Measurements from ENCODE around the gene IGSF3.
"Not testable (repeated sequence)": the region's sequence is repeated elsewhere in the genome, so short reads cannot be mapped to it uniquely, and the experiment has no call there.

The IGSF3 gene

GRCh38 chr1:116596742-116597307, 70.7 kb downstream of the IGSF3 start:
- not testable (repeated sequence) for H3K36me3 ChIP-seq (ENCODE audit: control insufficient read depth, insufficient read depth, low read length); H3K4me3 ChIP-seq (ENCODE audit: low read length); H3K27me3 ChIP-seq (ENCODE audit: control insufficient read depth, insufficient read depth, low read length); H3K9me3 ChIP-seq (ENCODE audit: control insufficient read depth, low read length); H3K9ac ChIP-seq (ENCODE audit: low read length)
- H3K4me1 ChIP-seq (ENCODE audit: control insufficient read depth, insufficient read depth, low read length), result peaks cover 29% of the 10 kb centered on the region

GRCh38 chr1:116595946-116596741, 71.4 kb downstream of the IGSF3 start:
- H3K9ac ChIP-seq (ENCODE audit: low read length); H3K36me3 ChIP-seq (ENCODE audit: control insufficient read depth, insufficient read depth, low read length); H3K4me3 ChIP-seq (ENCODE audit: low read length); H3K9me3 ChIP-seq (ENCODE audit: control insufficient read depth, low read length); H3K27me3 ChIP-seq (ENCODE audit: control insufficient read depth, insufficient read depth, low read length): not testable (repeated sequence)
- H3K4me1 ChIP-seq (ENCODE audit: control insufficient read depth, insufficient read depth, low read length), result peaks cover 29% of the 10 kb centered on the region

GRCh38 chr1:116595065-116595840, 72.3 kb downstream of the IGSF3 start:
- not testable (repeated sequence) for H3K36me3 ChIP-seq (ENCODE audit: control insufficient read depth, insufficient read depth, low read length); H3K9ac ChIP-seq (ENCODE audit: low read length)

GRCh38 chr1:116593977-116594376, 73.6 kb downstream of the IGSF3 start:
- H3K9me3 ChIP-seq (ENCODE audit: control insufficient read depth, low read length); H3K27me3 ChIP-seq (ENCODE audit: control insufficient read depth, insufficient read depth, low read length); H3K36me3 ChIP-seq (ENCODE audit: control insufficient read depth, insufficient read depth, low read length); H3K4me3 ChIP-seq (ENCODE audit: low read length); H3K9ac ChIP-seq (ENCODE audit: low read length): not testable (repeated sequence)
- H3K4me1 ChIP-seq (ENCODE audit: control insufficient read depth, insufficient read depth, low read length), result peaks cover 37% of the 10 kb centered on the region

More at GRCh38 chr1:116595065-116595840, 72.3 kb downstream of the IGSF3 start:
- H3K4me1 ChIP-seq (ENCODE audit: control insufficient read depth, insufficient read depth, low read length), result peaks cover 29% of the 10 kb centered on the region
- not testable (repeated sequence) for H3K9me3 ChIP-seq (ENCODE audit: control insufficient read depth, low read length); H3K4me3 ChIP-seq (ENCODE audit: low read length); H3K27me3 ChIP-seq (ENCODE audit: control insufficient read depth, insufficient read depth, low read length)

DNA sequence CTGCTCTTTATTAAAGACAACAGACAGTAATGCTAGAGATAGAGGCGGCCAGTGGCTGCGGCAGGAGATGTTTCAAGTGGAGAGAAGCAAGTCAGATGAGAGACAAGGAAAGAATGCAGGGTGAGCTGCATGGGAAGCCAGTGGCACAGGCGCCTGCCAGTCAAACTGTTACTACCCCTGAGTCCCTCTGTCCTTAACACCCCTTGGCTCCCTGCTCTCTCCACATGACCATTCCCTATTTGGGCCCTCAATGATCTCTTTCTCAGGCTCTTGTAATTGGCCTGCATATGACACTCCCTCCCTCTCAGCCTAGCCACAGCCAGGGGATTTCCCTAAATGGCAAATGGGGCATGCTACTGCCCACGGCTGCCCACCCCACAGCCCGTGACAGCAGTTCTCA, 74.1 kb downstream of the IGSF3 start:
- not testable (repeated sequence) for H3K9me3 ChIP-seq (ENCODE audit: control insufficient read depth, low read length); H3K9ac ChIP-seq (ENCODE audit: low read length); H3K27me3 ChIP-seq (ENCODE audit: control insufficient read depth, insufficient read depth, low read length); H3K36me3 ChIP-seq (ENCODE audit: control insufficient read depth, insufficient read depth, low read length); H3K4me3 ChIP-seq (ENCODE audit: low read length)
- peaks cover 37% of the 10 kb centered on the region for H3K4me1 ChIP-seq (ENCODE audit: control insufficient read depth, insufficient read depth, low read length)

DNA sequence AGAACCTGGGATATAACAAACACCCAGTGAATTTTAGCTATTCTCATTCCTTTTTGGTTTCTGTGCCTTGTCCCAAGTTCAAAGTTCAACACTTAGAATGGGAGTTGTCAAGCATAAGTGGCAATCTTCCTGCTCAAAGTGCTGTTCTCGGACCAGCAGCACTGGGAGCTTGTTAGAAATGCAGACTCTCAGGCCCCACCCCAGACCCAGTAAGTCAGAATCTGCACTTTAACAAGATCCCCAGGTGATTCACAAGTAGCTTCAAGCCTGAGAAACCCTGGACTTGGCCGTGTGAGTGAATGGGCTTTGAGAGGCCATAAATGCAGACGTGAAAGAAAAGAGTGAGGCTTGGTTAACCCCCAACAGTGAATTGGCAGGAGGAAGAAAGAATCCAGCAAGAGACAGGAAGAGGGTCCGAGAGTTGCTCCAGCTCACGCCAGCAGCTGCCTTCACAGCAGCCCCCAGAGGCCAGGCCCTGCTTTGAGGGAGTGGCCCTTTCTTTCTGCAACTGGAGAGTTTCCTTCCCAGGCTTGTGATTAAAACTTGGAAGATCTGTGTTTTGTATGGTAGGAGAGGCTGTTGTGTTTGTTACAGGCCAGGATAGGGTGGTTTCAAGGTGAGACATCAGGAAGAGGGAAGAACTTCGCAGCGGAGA, 75.5 kb downstream of the IGSF3 start:
- peaks cover 34% of the 10 kb centered on the region for H3K4me1 ChIP-seq (ENCODE audit: control insufficient read depth, insufficient read depth, low read length)
- H3K9me3 ChIP-seq (ENCODE audit: control insufficient read depth, low read length); H3K27me3 ChIP-seq (ENCODE audit: control insufficient read depth, insufficient read depth, low read length); H3K9ac ChIP-seq (ENCODE audit: low read length); H3K4me3 ChIP-seq (ENCODE audit: low read length); H3K36me3 ChIP-seq (ENCODE audit: control insufficient read depth, insufficient read depth, low read length): not testable (repeated sequence)

- not testable (repeated sequence) for H3K36me3 ChIP-seq (ENCODE audit: control insufficient read depth, insufficient read depth, low read length); H3K9me3 ChIP-seq (ENCODE audit: control insufficient read depth, low read length); H3K27me3 ChIP-seq (ENCODE audit: control insufficient read depth, insufficient read depth, low read length); H3K4me3 ChIP-seq (ENCODE audit: low read length); H3K9ac ChIP-seq (ENCODE audit: low read length)
- H3K4me1 ChIP-seq (ENCODE audit: control insufficient read depth, insufficient read depth, low read length), result peaks cover 27% of the 10 kb centered on the region
Measured at GRCh38 chr1:116591006-116591950, 76.3 kb downstream of the IGSF3 start.

GRCh38 chr1:116590359-116591005, 77.1 kb downstream of the IGSF3 start:
- not testable (repeated sequence) for H3K27me3 ChIP-seq (ENCODE audit: control insufficient read depth, insufficient read depth, low read length); H3K9me3 ChIP-seq (ENCODE audit: control insufficient read depth, low read length); H3K9ac ChIP-seq (ENCODE audit: low read length); H3K4me3 ChIP-seq (ENCODE audit: low read length); H3K36me3 ChIP-seq (ENCODE audit: control insufficient read depth, insufficient read depth, low read length)
- H3K4me1 ChIP-seq (ENCODE audit: control insufficient read depth, insufficient read depth, low read length), result peaks cover 19% of the 10 kb centered on the region

GRCh38 chr1:116589101-116589735, 78.3 kb downstream of the IGSF3 start:
- H3K4me3 ChIP-seq (ENCODE audit: low read length); H3K27me3 ChIP-seq (ENCODE audit: control insufficient read depth, insufficient read depth, low read length); H3K9me3 ChIP-seq (ENCODE audit: control insufficient read depth, low read length); H3K9ac ChIP-seq (ENCODE audit: low read length); H3K36me3 ChIP-seq (ENCODE audit: control insufficient read depth, insufficient read depth, low read length): not testable (repeated sequence)
- peaks cover 19% of the 10 kb centered on the region for H3K4me1 ChIP-seq (ENCODE audit: control insufficient read depth, insufficient read depth, low read length)

GRCh38 chr1:116587501-116588227, 79.9 kb downstream of the IGSF3 start:
- H3K9me3 ChIP-seq (ENCODE audit: control insufficient read depth, low read length), result no peaks in the 10 kb centered on the region
- no peak overlapping the region for H3K4me3 ChIP-seq (ENCODE audit: low read length)
- H3K9ac ChIP-seq (ENCODE audit: low read length), result no peak overlapping the region
- H3K36me3 ChIP-seq (ENCODE audit: control insufficient read depth, insufficient read depth, low read length), result no peaks in the 10 kb centered on the region
- H3K27me3 ChIP-seq (ENCODE audit: control insufficient read depth, insufficient read depth, low read length), result no peaks in the 10 kb centered on the region
- peaks cover 19% of the 10 kb centered on the region for H3K4me1 ChIP-seq (ENCODE audit: control insufficient read depth, insufficient read depth, low read length)

Data from mucosa of stomach (tissue), 1 donor.